DOHH2 (cell line): ENCODE data around the gene PSMC5.

Experiments
- CTCF ChIP-seq: fragments of 200-600 bp; sonication (generic); IDR thresholded peaks from one replicate; pipeline ENCODE4 v1.5.1; 2014; ENCODE audit warnings: antibody characterized with exemption, mild to moderate bottlenecking, low read depth, low read length; ENCODE audit not compliant: poor library complexity, severe bottlenecking
- EZH2phosphoT487 ChIP-seq: fragments of 200-600 bp; sonication (generic); IDR thresholded peaks from 2 replicates; pipeline ENCODE4 v1.6.1; 2017; ENCODE audit warnings: borderline replicate concordance, mild to moderate bottlenecking, antibody characterized with exemption, low read length, moderate library complexity, mixed read lengths

DNA sequence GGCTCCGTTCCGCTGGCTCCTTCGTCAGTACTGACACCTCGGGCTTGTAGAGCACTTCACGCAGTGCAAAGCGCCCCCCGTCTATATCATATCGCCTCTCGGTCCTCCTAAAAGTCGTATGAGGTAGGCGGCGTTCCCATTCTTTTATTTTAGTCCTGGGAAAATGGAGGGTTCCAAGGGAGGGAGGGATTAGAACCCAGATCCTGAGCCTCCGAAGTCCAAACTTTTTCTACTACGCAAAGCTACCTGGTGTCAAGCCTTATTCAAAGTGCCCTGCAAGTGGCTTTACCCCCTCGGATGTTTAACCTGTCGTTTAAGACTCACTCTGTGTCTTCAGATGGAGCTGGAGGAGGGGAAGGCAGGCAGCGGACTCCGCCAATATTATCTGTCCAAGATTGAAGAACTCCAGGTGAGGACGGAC, 580 bp downstream of the PSMC5 start:
- TF ChIP-seq CTCF (no peak), EZH2phosphoT487 (no peak)
